ENCODE measurements around the gene MICALL2.

The MICALL2 gene

GRCh38 chr7:1421946-1422345 is 37.3 kb downstream of the MICALL2 start:
- Mint-ChIP-seq H3K9me3 (no peaks in the 10 kb centered on the region), H3K4me3 (no peak overlapping the region), H3K36me3 (ENCODE audit: low read depth) (no peaks in the 10 kb centered on the region), H3K27ac (no peak overlapping the region), H3K4me1 (ENCODE audit: low read depth) (peaks cover 18% of the 10 kb centered on the region), H3K27me3 (ENCODE audit: low read depth) (peaks cover 18% of the 10 kb centered on the region)
- DNase-seq (ENCODE audit: low spot score) = no peak

- DNase-seq (ENCODE audit: low spot score) = no peak
- Mint-ChIP-seq H3K9me3 (no peaks in the 10 kb centered on the region), H3K27ac (no peak overlapping the region), H3K36me3 (ENCODE audit: low read depth) (no peaks in the 10 kb centered on the region), H3K4me3 (no peak overlapping the region), H3K27me3 (ENCODE audit: low read depth) (peaks cover 18% of the 10 kb centered on the region), H3K4me1 (ENCODE audit: low read depth) (peaks cover 19% of the 10 kb centered on the region)
These were observed 38.1 kb downstream of the MICALL2 start for GRCh38 chr7:1421020-1421790.

- no peak for DNase-seq (ENCODE audit: low spot score)
- H3K4me3 Mint-ChIP-seq = no peak overlapping the region
- peaks cover 20% of the 10 kb centered on the region for H3K4me1 Mint-ChIP-seq (ENCODE audit: low read depth)
- peaks cover 18% of the 10 kb centered on the region for H3K27me3 Mint-ChIP-seq (ENCODE audit: low read depth)
- H3K9me3 Mint-ChIP-seq = no peaks in the 10 kb centered on the region
- no peaks in the 10 kb centered on the region for H3K36me3 Mint-ChIP-seq (ENCODE audit: low read depth)
- no peak overlapping the region for H3K27ac Mint-ChIP-seq
These were observed 39.6 kb downstream of the MICALL2 start for GRCh38 chr7:1419688-1420087.

GRCh38 chr7:1419310-1419634 is 40.0 kb downstream of the MICALL2 start:
- DNase-seq (ENCODE audit: low spot score) = no peak
- peaks cover 16% of the 10 kb centered on the region for H3K27me3 Mint-ChIP-seq (ENCODE audit: low read depth)
- H3K4me3 Mint-ChIP-seq = no peak overlapping the region
- H3K9me3 Mint-ChIP-seq = no peaks in the 10 kb centered on the region
- peaks cover 20% of the 10 kb centered on the region for H3K4me1 Mint-ChIP-seq (ENCODE audit: low read depth)
- H3K27ac Mint-ChIP-seq = no peak overlapping the region
- no peaks in the 10 kb centered on the region for H3K36me3 Mint-ChIP-seq (ENCODE audit: low read depth)

GRCh38 chr7:1418505-1419309 is 40.6 kb downstream of the MICALL2 start:
- Mint-ChIP-seq H3K27me3 (ENCODE audit: low read depth) (peaks cover 12% of the 10 kb centered on the region), H3K27ac (peak overlapping the region; percentile 49), H3K36me3 (ENCODE audit: low read depth) (no peaks in the 10 kb centered on the region), H3K4me3 (no peak overlapping the region), H3K9me3 (no peaks in the 10 kb centered on the region), H3K4me1 (ENCODE audit: low read depth) (peaks cover 20% of the 10 kb centered on the region)
- no peak for DNase-seq (ENCODE audit: low spot score)

GRCh38 chr7:1415389-1415990 is 43.8 kb downstream of the MICALL2 start:
- Mint-ChIP-seq H3K4me1 (ENCODE audit: low read depth) (peaks cover 20% of the 10 kb centered on the region), H3K27ac (peak overlapping the region; percentile 41), H3K36me3 (ENCODE audit: low read depth) (no peaks in the 10 kb centered on the region), H3K4me3 (no peak overlapping the region), H3K9me3 (no peaks in the 10 kb centered on the region), H3K27me3 (ENCODE audit: low read depth) (peaks cover 2% of the 10 kb centered on the region)
- no peak for DNase-seq (ENCODE audit: low spot score)

- no peaks in the 10 kb centered on the region for H3K36me3 Mint-ChIP-seq (ENCODE audit: low read depth)
- no peak for DNase-seq (ENCODE audit: low spot score)
- H3K4me3 Mint-ChIP-seq = no peak overlapping the region
- peaks cover 2% of the 10 kb centered on the region for H3K27me3 Mint-ChIP-seq (ENCODE audit: low read depth)
- peaks cover 18% of the 10 kb centered on the region for H3K4me1 Mint-ChIP-seq (ENCODE audit: low read depth)
- H3K9me3 Mint-ChIP-seq = no peaks in the 10 kb centered on the region
- H3K27ac Mint-ChIP-seq = no peak overlapping the region
These were observed 45.2 kb downstream of the MICALL2 start for GRCh38 chr7:1413936-1414639.

GRCh38 chr7:1412322-1413261 is 46.7 kb downstream of the MICALL2 start:
- no peaks in the 10 kb centered on the region for H3K36me3 Mint-ChIP-seq (ENCODE audit: low read depth)
- no peaks in the 10 kb centered on the region for H3K9me3 Mint-ChIP-seq
- peak; percentile 79 for DNase-seq (ENCODE audit: low spot score)
- H3K4me1 Mint-ChIP-seq (ENCODE audit: low read depth) = peaks cover 8% of the 10 kb centered on the region
- H3K27ac Mint-ChIP-seq = no peak overlapping the region
- no peak overlapping the region for H3K4me3 Mint-ChIP-seq
- peaks cover 2% of the 10 kb centered on the region for H3K27me3 Mint-ChIP-seq (ENCODE audit: low read depth)

- DNase-seq (ENCODE audit: low spot score) = no peak
- Mint-ChIP-seq H3K27ac (no peak overlapping the region), H3K4me3 (no peak overlapping the region), H3K36me3 (ENCODE audit: low read depth) (no peaks in the 10 kb centered on the region), H3K9me3 (no peaks in the 10 kb centered on the region), H3K4me1 (ENCODE audit: low read depth) (peaks cover 2% of the 10 kb centered on the region), H3K27me3 (ENCODE audit: low read depth) (no peaks in the 10 kb centered on the region)
These were observed 47.9 kb downstream of the MICALL2 start for GRCh38 chr7:1411414-1411813.

GRCh38 chr7:1410992-1411391 is 48.3 kb downstream of the MICALL2 start:
- H3K4me3 Mint-ChIP-seq = no peak overlapping the region
- H3K36me3 Mint-ChIP-seq (ENCODE audit: low read depth) = no peaks in the 10 kb centered on the region
- H3K27ac Mint-ChIP-seq = no peak overlapping the region
- H3K9me3 Mint-ChIP-seq = no peaks in the 10 kb centered on the region
- no peaks in the 10 kb centered on the region for H3K4me1 Mint-ChIP-seq (ENCODE audit: low read depth)
- DNase-seq (ENCODE audit: low spot score) = no peak
- peaks cover 2% of the 10 kb centered on the region for H3K27me3 Mint-ChIP-seq (ENCODE audit: low read depth)

- peaks cover 5% of the 10 kb centered on the region for H3K27me3 Mint-ChIP-seq (ENCODE audit: low read depth)
- H3K9me3 Mint-ChIP-seq = no peaks in the 10 kb centered on the region
- no peak overlapping the region for H3K27ac Mint-ChIP-seq
- H3K4me1 Mint-ChIP-seq (ENCODE audit: low read depth) = no peaks in the 10 kb centered on the region
- DNase-seq (ENCODE audit: low spot score) = no peak
- no peaks in the 10 kb centered on the region for H3K36me3 Mint-ChIP-seq (ENCODE audit: low read depth)
- H3K4me3 Mint-ChIP-seq = no peak overlapping the region
These were observed 49.7 kb downstream of the MICALL2 start for GRCh38 chr7:1409555-1409954.

- no peaks in the 10 kb centered on the region for H3K36me3 Mint-ChIP-seq (ENCODE audit: low read depth)
- H3K9me3 Mint-ChIP-seq = no peaks in the 10 kb centered on the region
- H3K4me1 Mint-ChIP-seq (ENCODE audit: low read depth) = peaks cover 3% of the 10 kb centered on the region
- H3K27ac Mint-ChIP-seq = no peak overlapping the region
- no peak overlapping the region for H3K4me3 Mint-ChIP-seq
- DNase-seq (ENCODE audit: low spot score) = no peak
- H3K27me3 Mint-ChIP-seq (ENCODE audit: low read depth) = peaks cover 14% of the 10 kb centered on the region
These were observed 50.8 kb downstream of the MICALL2 start for GRCh38 chr7:1408466-1408865.

GRCh38 chr7:1407892-1408291 is 51.4 kb downstream of the MICALL2 start:
- H3K4me1 Mint-ChIP-seq (ENCODE audit: low read depth) = peaks cover 3% of the 10 kb centered on the region
- no peaks in the 10 kb centered on the region for H3K36me3 Mint-ChIP-seq (ENCODE audit: low read depth)
- no peak overlapping the region for H3K27ac Mint-ChIP-seq
- no peak overlapping the region for H3K4me3 Mint-ChIP-seq
- H3K9me3 Mint-ChIP-seq = no peaks in the 10 kb centered on the region
- peaks cover 19% of the 10 kb centered on the region for H3K27me3 Mint-ChIP-seq (ENCODE audit: low read depth)
- DNase-seq (ENCODE audit: low spot score) = no peak
